Measurements from ENCODE around the gene TRMT1. TPM values are rescaled to one million over a fixed set of nuclear protein-coding genes. Genes with fewer than 3 reads are reported as not detected.
A peak's percentile ranks its signal among the peaks of the same experiment; 100 is the strongest.

TRMT1 gene
- total RNA-seq, 1 experiment from 2014 or later: 106 TPM

- TF ChIP-seq ARID4B (CRISPR knock-in tag; IDR thresholded peaks at IDR 0.05; ENCODE audit: borderline replicate concordance): no peak
- TF ChIP-seq ZNF532 (CRISPR knock-in tag; IDR thresholded peaks at IDR 0.05; ENCODE audit: borderline replicate concordance): no peak
- no peak for TF ChIP-seq ATF1 (CRISPR knock-in tag; IDR thresholded peaks at IDR 0.05)
- no peak for TF ChIP-seq ZNF396 (CRISPR knock-in tag; IDR thresholded peaks at IDR 0.05; ENCODE audit: borderline replicate concordance)
- no peak for TF ChIP-seq E2F1 (CRISPR knock-in tag; IDR thresholded peaks at IDR 0.05)
- TF ChIP-seq PRRX2 (CRISPR knock-in tag; IDR thresholded peaks at IDR 0.05): no peak
Measured at GRCh38 chr19:13086341-13086740, 30.2 kb downstream of the TRMT1 start (continued).

GRCh38 chr19:13085666-13086065 is 30.9 kb downstream of the TRMT1 start:
- peak overlapping the region; percentile 17 for H3K27ac Mint-ChIP-seq
- CTCF ChIA-PET: interaction anchor here (0.5 to 20.5 kb wide), 10 partner anchors 8 to 120 kb away, joined by 3 to 294 read pairs (median 8); no protein-coding TSS in a partner anchor
- peaks cover 12% of the 10 kb centered on the region for H3K27me3 Mint-ChIP-seq (ENCODE audit: low read depth)
- no peak for DNase-seq (ENCODE audit: low spot score)
- H3K9me3 Mint-ChIP-seq: no peaks in the 10 kb centered on the region
- H3K4me1 Mint-ChIP-seq: peaks cover 25% of the 10 kb centered on the region
- H3K4me3 Mint-ChIP-seq: no peak overlapping the region
- TF ChIP-seq SOX15 (CRISPR knock-in tag; IDR thresholded peaks at IDR 0.05) (no peak), ZMAT4 (CRISPR knock-in tag; IDR thresholded peaks at IDR 0.05) (no peak), SMAD3 (CRISPR knock-in tag; IDR thresholded peaks at IDR 0.05; ENCODE audit: borderline replicate concordance) (no peak), CDX4 (CRISPR knock-in tag; IDR thresholded peaks at IDR 0.05; ENCODE audit: borderline replicate concordance) (no peak), USF2 (CRISPR knock-in tag; IDR thresholded peaks at IDR 0.05) (no peak), MYBL2 (CRISPR knock-in tag; IDR thresholded peaks at IDR 0.05) (no peak), CREM (CRISPR knock-in tag; IDR thresholded peaks at IDR 0.05) (no peak), FOXP1 (CRISPR knock-in tag; IDR thresholded peaks at IDR 0.05; ENCODE audit: borderline replicate concordance) (no peak), JUN (CRISPR knock-in tag; IDR thresholded peaks at IDR 0.05) (no peak), MXD4 (CRISPR knock-in tag; IDR thresholded peaks at IDR 0.05; ENCODE audit: borderline replicate concordance) (no peak), ZBTB21 (CRISPR knock-in tag; IDR thresholded peaks at IDR 0.05; ENCODE audit: borderline replicate concordance) (no peak), RELA (CRISPR knock-in tag; IDR thresholded peaks at IDR 0.05; ENCODE audit: borderline replicate concordance) (no peak), HMGXB4 (CRISPR knock-in tag; IDR thresholded peaks at IDR 0.05) (no peak), ZNF396 (CRISPR knock-in tag; IDR thresholded peaks at IDR 0.05; ENCODE audit: borderline replicate concordance) (no peak), RORB (CRISPR knock-in tag; IDR thresholded peaks at IDR 0.05) (no peak), ZNF416 (CRISPR knock-in tag; IDR thresholded peaks at IDR 0.05) (no peak), ESRRA (CRISPR knock-in tag; IDR thresholded peaks at IDR 0.05; ENCODE audit: borderline replicate concordance) (no peak), ZNF138 (CRISPR knock-in tag; conservative IDR thresholded peaks at IDR 0.05) (no peak), CREB1 (CRISPR knock-in tag; IDR thresholded peaks at IDR 0.05) (no peak)
- no peaks in the 10 kb centered on the region for H3K36me3 Mint-ChIP-seq
- ATAC-seq: no peak
- POLR2A ChIA-PET: no interaction called here

Measured in WTC11 (cell line).